Activated naive CD4-positive, alpha-beta T cell treated with anti-CD3 and anti-CD28 coated beads, Interleukin-2, amount 10 ng/mL, durations not matched to agents 7 days and 5 days (primary cell): ENCODE data around the gene PPDPF.

ENCODE experiments used
- CTCF ChIA-PET: fragments of 350-600 bp; sonication (Branson Sonifier 250); formaldehyde crosslinking; loops from one replicate; lab custom pipeline; 2021; ENCODE audit warnings: antibody characterized with exemption; lab: Charles Lee
- DNase-seq: peaks from one replicate; pipeline ENCODE4 v3.0.0-alpha.2; 2020
- H3K27ac Mint-ChIP-seq: one replicate; pipeline ENCODE4 v1.8.0; 2021; ENCODE audit warnings: mild to moderate bottlenecking, moderate library complexity, mixed read lengths
- H3K27me3 Mint-ChIP-seq: one replicate; pipeline ENCODE4 v1.8.0; 2021; ENCODE audit warnings: mild to moderate bottlenecking, mixed read lengths
- H3K36me3 Mint-ChIP-seq: one replicate; pipeline ENCODE4 v1.8.0; 2021; ENCODE audit warnings: mixed read lengths
- H3K4me1 Mint-ChIP-seq: one replicate; pipeline ENCODE4 v1.8.0; 2021; ENCODE audit warnings: mixed read lengths
- H3K4me3 Mint-ChIP-seq: one replicate; pipeline ENCODE4 v1.8.0; 2021; ENCODE audit warnings: mild to moderate bottlenecking, moderate library complexity, mixed read lengths
- H3K9me3 Mint-ChIP-seq: one replicate; pipeline ENCODE4 v1.8.0; 2021; ENCODE audit warnings: mixed read lengths

Gene PPDPF

DNA sequence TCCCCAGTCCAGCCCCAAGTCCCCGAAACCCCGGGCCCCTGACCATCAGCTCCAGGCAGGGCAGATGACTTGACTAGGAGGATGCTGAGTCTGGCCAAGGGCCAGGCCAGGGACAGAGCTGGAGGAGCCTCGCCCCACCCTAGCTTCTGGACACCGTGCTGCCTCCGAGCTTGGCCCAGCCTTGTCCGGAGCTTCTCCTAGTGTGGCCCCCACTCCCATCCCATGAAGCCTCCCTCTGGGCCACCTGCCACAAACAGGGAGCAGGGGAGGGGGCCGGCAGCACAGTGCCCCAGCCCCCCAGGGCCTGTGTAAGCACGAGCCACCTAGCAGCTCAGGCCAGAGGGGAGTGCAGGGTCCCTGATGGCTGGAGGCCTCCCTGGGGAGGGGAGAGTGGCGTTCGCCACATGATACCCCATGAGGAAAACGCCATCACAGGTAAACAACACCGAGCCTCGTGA is 27.0 kb upstream of the PPDPF start:
- peaks cover 6% of the 10 kb centered on the region for H3K4me1 Mint-ChIP-seq
- H3K4me3 Mint-ChIP-seq, result no peak overlapping the region
- H3K27ac Mint-ChIP-seq, result no peak overlapping the region
- no peak for DNase-seq
- H3K27me3 Mint-ChIP-seq, result peaks cover 79% of the 10 kb centered on the region
- no peaks in the 10 kb centered on the region for H3K9me3 Mint-ChIP-seq
- CTCF ChIA-PET, result no interaction called here
- no peaks in the 10 kb centered on the region for H3K36me3 Mint-ChIP-seq

DNA sequence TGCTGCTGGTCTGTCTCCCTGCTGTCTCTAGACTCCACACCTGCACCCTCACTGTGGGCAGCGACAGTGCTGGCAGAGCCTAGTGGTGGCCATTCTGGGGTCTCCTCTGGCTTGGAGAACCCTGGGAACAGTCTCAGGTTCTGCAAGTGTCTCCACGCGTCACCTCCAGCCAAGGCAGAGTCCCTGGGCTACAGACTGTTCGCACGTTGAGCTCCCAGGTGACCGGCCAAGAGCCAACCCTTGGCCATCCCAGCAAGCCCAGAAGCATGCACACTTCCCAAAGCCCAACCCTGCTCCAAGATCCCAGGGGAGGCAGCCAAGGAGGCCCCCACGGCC is 26.5 kb upstream of the PPDPF start:
- DNase-seq, result no peak
- CTCF ChIA-PET, result no interaction called here
- Mint-ChIP-seq H3K9me3 (no peaks in the 10 kb centered on the region), H3K27ac (no peak overlapping the region), H3K27me3 (peaks cover 77% of the 10 kb centered on the region), H3K4me3 (no peak overlapping the region), H3K36me3 (no peaks in the 10 kb centered on the region), H3K4me1 (peaks cover 6% of the 10 kb centered on the region)

DNA sequence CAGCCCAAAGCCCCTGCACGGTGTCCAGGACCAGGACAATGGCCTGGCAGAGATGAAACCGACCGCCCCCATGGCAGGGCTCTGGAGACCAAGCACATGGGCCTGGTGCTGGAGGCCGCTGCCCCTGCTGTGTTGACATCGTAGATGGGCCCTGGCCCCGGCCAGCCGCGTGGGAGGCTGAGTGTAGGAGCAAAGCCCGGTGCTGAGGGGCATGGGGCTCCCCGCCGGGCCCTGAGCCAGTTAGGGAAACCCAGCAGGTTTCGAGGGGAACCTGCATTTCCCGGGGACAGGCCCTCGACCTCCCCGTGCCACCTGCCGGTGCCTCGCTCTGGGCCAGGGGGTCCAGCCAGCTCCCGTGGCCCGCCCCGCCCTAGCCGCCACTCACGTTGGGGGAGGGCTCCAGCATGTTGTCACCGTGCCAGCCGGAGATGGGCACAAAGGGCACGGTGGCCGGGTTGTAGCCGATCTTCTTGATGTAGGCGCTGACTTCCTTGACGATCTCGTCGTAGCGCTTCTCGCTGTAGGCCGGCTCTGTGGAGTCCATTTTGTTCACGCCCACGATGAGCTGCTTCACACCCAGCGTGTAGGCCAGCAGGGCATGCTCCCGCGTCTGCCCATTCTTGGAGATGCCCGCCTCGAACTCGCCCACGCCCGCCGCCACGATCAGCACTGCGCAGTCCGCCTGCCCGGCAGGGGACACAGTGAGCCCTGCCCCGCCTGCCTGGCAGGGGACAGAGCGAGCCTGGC is 26.0 kb upstream of the PPDPF start:
- CTCF ChIA-PET, result no interaction called here
- Mint-ChIP-seq H3K27ac (no peak overlapping the region), H3K4me1 (peaks cover 6% of the 10 kb centered on the region), H3K4me3 (no peak overlapping the region), H3K27me3 (peaks cover 77% of the 10 kb centered on the region), H3K36me3 (no peaks in the 10 kb centered on the region), H3K9me3 (no peaks in the 10 kb centered on the region)
- DNase-seq, result no peak

DNA sequence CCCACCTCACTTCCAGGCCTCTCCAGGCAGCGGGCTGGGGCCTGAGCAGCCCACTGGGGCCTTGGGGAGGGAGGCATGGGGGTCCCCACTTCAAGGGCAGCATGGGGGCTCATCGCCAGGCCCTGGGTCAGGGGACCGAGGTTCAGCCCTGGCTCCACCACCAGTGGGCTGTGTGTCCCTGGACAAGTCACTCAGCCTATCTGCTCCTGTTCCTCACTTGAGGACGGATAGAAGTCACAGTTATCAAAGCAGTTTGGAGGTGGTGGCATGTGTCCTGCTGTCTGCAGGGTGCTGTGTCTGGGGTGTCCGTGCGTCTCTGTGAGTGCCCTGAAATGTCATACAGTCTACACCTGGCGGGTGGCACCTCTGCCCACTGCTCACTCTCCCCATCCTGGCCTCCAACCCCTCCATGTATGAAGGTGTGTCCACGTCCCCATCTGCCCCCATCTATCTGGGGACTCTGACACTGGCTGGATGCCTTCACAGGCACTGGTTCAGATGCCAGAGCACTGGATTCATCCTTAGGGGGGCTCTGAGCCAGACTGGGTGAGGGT is 25.3 kb upstream of the PPDPF start:
- no peak overlapping the region for H3K27ac Mint-ChIP-seq
- no peak for DNase-seq
- CTCF ChIA-PET, result interaction anchor here (1.4 to 1.7 kb wide), 2 partner anchors 26 to 370 kb away, joined by 5 to 7 read pairs; partner anchors contain the start of genes PPDPF and TPD52L2
- H3K4me3 Mint-ChIP-seq, result no peak overlapping the region
- no peaks in the 10 kb centered on the region for H3K9me3 Mint-ChIP-seq
- peaks cover 6% of the 10 kb centered on the region for H3K4me1 Mint-ChIP-seq
- peaks cover 77% of the 10 kb centered on the region for H3K27me3 Mint-ChIP-seq
- H3K36me3 Mint-ChIP-seq, result no peaks in the 10 kb centered on the region

DNA sequence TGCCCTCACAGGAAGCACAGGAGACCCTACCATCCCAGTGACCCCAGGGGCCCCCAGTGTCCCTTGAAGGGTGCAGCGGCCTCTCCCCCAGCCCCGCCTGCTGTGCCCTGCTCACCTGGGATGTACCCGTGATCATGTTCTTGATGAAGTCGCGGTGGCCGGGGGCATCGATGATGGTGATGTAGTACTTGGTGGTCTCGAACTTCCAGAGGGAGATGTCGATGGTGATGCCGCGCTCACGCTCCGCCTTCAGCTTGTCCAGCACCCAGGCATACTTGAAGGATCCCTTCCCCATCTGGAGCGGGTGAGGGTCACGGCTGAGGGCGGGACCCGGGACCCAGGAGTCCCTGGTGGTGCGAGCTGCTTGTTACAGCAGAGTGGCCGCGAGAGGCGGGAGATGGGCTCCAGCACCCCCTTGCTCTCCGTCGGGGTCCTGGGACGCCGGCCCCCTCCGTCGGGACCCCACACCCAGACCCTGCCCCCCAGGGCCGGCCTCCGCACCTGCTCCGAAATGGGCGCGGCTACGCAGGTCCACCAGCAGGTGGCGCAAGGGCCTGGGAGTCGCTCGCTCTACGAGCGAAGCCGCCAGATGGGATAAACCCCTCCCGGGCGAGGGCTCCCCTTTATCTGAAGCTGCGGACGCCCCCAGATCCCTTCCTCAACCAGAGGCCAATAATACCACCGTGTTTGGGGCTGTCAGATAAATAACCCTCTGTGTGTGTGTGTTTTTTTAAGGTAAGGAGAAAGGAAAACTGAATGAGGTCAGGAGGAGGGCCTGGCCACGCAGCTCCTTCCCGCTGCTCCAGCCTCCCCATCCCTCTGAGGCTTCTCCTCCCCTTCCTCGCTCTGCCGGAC is 24.6 kb upstream of the PPDPF start:
- Mint-ChIP-seq H3K27ac (no peak overlapping the region), H3K9me3 (no peaks in the 10 kb centered on the region), H3K4me3 (no peak overlapping the region), H3K36me3 (no peaks in the 10 kb centered on the region), H3K27me3 (peaks cover 77% of the 10 kb centered on the region), H3K4me1 (peaks cover 6% of the 10 kb centered on the region)
- peak; percentile 83 for DNase-seq
- CTCF ChIA-PET, result interaction anchor here (1.0 to 2.6 kb wide), 14 partner anchors 9 to 783 kb away, joined by 3 to 15 read pairs (median 4); partner anchors contain the start of genes PPDPF, PTK6 and TPD52L2

DNA sequence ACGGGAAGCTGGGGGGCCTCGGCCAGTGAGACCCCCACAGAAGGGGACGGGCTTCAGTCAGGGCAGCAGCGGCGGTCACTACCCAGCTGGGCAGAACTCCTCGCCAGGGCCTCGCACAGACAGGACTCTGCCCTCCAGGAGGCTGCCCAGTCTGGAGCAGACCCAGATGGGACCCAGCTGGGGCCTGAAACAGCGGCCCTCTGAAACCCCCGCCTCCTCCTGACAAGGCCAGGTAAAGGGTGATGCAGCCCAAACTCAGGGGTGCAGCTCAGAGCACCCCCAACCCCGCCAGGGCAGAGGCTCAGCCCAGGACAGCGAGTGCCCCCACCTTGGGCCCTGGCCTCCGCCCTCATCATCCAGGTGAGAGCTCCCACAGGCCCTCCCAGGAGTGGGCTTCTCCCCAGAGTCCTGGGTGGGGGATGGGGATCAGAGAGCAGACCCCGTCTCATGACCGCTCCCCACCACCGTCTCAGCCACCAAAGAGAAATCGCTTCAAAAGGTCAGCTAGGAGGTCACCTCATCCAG is 23.9 kb upstream of the PPDPF start:
- Mint-ChIP-seq H3K27ac (no peak overlapping the region), H3K4me1 (peaks cover 6% of the 10 kb centered on the region), H3K36me3 (no peaks in the 10 kb centered on the region), H3K9me3 (no peaks in the 10 kb centered on the region), H3K27me3 (peaks cover 77% of the 10 kb centered on the region), H3K4me3 (no peak overlapping the region)
- CTCF ChIA-PET, result interaction anchor here (1.0 to 2.6 kb wide), 15 partner anchors 9 to 782 kb away, joined by 3 to 15 read pairs (median 4); partner anchors contain the start of genes PPDPF, PTK6 and TPD52L2
- no peak for DNase-seq

DNA sequence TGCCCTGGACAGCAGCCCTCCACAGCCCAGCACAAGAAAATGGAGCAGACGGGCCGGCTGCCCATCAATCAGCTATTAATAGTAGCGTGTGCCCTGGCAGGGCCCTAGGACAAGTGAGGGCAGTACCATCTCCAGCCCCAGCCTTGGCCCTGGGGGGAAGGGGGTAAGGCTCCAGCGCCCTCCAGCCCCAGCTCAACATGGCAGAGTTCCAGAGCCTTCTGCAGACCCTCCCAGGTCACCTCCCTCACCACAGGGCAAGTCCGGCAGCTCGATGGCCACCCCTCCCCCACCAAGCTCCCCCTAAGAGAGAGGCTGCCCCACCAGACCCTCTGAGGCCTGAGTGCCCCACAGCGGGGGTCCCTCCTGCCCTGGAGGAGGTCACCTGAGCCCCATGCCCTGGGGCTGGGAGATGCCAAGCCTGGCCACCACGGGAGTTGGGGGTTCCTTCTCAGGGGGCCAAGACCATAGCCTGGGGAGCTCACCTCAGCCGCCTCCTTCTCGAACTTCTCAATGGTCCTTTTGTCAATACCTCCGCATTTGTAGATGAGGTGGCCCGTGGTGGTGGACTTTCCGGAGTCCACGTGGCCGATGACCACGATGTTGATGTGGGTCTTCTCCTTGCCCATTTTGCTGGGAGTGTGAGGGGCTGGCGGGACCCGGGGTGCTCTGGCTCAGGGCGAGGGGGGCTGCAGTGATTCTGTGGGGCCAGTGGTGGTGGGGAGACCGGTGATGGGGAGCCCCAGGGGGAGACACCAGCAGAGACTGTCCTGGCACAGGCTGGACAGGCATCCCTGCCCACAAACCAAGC is 23.2 kb upstream of the PPDPF start:
- no peak overlapping the region for H3K27ac Mint-ChIP-seq
- H3K36me3 Mint-ChIP-seq, result no peaks in the 10 kb centered on the region
- no peak for DNase-seq
- CTCF ChIA-PET, result interaction anchor here (1.0 to 2.6 kb wide), 13 partner anchors 21 to 781 kb away, joined by 3 to 15 read pairs (median 4); partner anchors contain the start of genes PPDPF and PTK6
- H3K9me3 Mint-ChIP-seq, result no peaks in the 10 kb centered on the region
- H3K4me3 Mint-ChIP-seq, result no peak overlapping the region
- H3K4me1 Mint-ChIP-seq, result peaks cover 6% of the 10 kb centered on the region
- peaks cover 74% of the 10 kb centered on the region for H3K27me3 Mint-ChIP-seq

DNA sequence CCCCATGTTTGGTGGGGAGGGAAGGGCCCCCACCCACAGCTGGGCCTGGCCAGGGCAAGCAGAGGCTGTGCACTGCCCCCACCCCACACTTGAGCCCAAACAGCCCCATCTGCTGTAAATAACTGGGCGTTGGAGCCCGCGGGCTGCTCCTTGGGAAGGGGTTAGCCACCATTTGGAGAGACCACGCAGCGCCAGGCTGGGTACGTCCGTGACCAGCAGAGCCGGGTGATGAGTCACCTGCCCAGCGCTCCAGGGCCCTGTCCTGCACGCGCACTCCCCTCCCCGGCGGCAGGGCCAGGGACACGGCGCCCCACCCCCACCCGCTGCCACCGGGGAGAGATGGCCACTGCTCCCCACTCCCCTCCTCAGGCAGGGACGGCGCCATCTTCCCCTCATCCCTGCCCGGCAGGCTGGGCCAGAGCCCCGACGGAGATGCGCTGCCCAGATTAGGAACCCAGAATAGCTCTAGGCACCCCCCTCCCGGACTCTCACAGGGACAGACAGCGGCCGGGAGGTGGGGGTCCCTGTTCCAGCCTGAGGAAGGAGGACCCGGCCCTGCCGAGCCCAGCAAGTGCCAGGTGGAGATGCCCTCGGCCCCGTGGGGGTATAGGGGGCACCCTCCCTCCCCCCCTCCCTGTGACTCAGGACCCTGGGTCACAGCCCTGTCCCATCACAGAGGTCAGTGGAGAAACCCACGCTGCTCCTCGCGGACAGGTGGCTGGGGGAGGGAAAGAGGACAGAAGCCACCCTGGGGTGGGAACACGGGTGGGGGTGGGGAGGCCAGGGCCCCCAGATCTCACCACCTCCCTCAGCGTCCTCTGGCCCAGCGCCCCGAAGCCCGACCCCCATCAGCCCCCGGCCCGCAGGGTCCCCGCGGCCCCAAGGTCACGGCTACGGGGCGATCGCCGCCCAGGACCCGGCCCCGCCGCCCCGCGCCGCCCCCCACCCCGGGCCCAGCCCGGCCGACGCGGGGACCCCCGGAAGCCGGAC is 22.3 kb upstream of the PPDPF start:
- CTCF ChIA-PET, result interaction anchor here (1.0 to 2.6 kb wide), 5 partner anchors 20 to 308 kb away, joined by 3 to 15 read pairs (median 5); partner anchors contain the start of gene PTK6
- no peak overlapping the region for H3K27ac Mint-ChIP-seq
- peaks cover 6% of the 10 kb centered on the region for H3K4me1 Mint-ChIP-seq
- H3K36me3 Mint-ChIP-seq, result no peaks in the 10 kb centered on the region
- no peak overlapping the region for H3K4me3 Mint-ChIP-seq
- DNase-seq, result no peak
- H3K9me3 Mint-ChIP-seq, result no peaks in the 10 kb centered on the region
- peaks cover 70% of the 10 kb centered on the region for H3K27me3 Mint-ChIP-seq

DNA sequence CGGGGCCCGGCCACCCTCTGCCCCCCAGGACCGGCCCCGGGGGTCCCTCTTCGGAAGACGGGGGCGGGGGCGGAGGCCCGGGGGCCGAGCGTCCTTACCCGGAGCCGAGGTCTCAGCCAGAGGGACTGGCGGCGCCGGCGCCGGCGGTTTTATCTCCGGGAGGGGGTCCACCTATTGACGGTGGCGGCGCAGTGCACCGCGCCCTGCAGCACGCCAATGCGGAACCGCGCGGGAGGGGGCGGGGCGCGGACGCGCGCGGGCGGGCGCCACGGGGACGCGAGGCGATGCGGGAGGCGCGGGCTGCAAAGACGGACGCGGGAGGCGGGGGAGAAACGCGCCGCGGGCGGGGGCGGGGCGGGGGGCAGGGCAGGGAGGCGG is 21.6 kb upstream of the PPDPF start, which contains the start of gene EEF1A2:
EEF1A2 (minus strand) TSS at position 124 of the 378 bp plus-strand sequence. CDS start 1,320 bp downstream, outside the sequence.
- H3K4me3 Mint-ChIP-seq, result no peak within 1 kb of the TSS
- CTCF ChIA-PET, result no interaction called here
- DNase-seq, result peak; percentile 63
- H3K4me1 Mint-ChIP-seq, result peaks cover 6% of the 10 kb centered on the region
- no peak within 1 kb of the TSS for H3K27ac Mint-ChIP-seq
- H3K27me3 Mint-ChIP-seq, result peaks cover 75% of the 10 kb centered on the region
- H3K36me3 Mint-ChIP-seq, result no peaks in the 10 kb centered on the region
- no peaks in the 10 kb centered on the region for H3K9me3 Mint-ChIP-seq

DNA sequence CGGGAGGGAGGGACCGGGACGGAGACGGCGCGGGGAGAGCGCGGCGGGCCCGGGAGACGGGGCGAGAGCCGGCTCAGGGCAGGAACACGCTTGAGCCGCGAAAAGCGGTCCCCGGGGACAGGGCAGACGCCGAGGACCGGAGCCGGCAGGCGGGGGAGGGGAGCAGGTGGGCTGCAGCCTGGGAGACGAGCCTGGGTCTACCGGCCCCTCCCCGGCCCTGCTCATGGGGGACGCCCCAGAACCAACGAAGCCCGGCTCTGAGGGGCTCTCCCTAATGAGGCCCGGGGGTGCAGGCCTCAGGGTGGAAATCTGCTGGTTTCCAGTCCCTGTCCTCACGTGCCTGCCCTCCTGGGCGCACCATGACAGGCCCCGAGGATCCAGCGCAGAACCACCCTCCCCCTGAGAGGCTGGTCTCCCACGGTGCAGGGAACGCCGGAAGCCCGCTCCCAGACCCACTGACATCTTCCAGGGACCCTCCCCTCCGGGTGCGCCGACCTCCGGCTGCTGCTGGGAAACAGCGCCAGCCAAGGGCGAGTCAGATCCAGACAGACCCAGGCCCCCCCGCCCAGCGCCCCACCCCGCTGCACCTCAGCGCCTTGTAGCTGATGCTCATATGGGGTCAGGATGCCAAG is 21.1 kb upstream of the PPDPF start:
- no peak for DNase-seq
- Mint-ChIP-seq H3K27me3 (peaks cover 78% of the 10 kb centered on the region), H3K27ac (no peak overlapping the region)

DNA sequence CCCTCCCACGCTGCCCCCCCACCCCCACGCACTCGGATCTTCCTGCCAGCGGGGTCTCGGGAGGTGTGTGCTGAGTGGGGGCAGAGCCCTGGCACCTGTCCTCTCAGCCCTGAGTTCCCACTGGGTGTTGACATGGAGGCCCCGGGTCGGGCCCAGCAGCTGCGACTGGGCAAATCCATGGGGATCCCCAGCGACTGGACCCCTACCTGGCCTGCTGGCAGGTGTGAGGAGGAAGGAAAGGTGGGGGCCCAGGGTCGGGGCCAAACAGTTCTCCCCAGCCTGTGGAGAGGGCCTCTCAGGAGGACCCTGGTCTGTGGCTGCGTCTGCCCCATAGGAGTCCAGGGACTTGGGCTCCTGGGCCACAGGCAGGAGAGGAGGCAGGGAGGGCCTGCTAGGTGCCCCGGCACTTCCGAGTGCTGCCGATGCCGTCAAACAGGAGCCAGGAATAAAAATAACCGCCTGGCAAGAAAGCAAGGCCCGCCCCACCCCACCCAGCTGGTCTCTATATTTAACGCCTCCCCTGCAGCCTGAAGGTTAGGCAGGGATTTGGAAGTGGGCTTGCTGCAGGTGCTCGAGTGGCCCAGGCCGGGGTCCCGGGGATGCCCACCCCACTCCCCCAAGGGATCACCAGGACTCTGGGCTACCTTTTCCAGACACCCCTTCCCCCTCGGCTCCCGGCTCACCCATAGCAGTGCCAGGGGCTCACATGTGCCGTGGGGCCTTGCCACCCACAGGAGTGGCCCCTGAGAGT is 20.2 kb upstream of the PPDPF start:
- CTCF ChIA-PET, result no interaction called here
- Mint-ChIP-seq H3K36me3 (no peaks in the 10 kb centered on the region), H3K27me3 (peaks cover 81% of the 10 kb centered on the region), H3K4me1 (peaks cover 6% of the 10 kb centered on the region), H3K27ac (no peak overlapping the region), H3K9me3 (peaks cover 11% of the 10 kb centered on the region), H3K4me3 (no peak overlapping the region)
- DNase-seq, result no peak

More for the DNA sequence above, 21.1 kb upstream of the PPDPF start:
- H3K4me3 Mint-ChIP-seq, result no peak overlapping the region
- H3K4me1 Mint-ChIP-seq, result peaks cover 6% of the 10 kb centered on the region
- CTCF ChIA-PET, result no interaction called here
- peaks cover 4% of the 10 kb centered on the region for H3K9me3 Mint-ChIP-seq
- no peaks in the 10 kb centered on the region for H3K36me3 Mint-ChIP-seq
